GM12892 (cell line): Measurements from ENCODE around the gene PLSCR1.

ENCODE experiments used
- POLR2A ChIP-seq: IDR thresholded peaks from 2 replicates; pipeline ENCODE4 v1.6.1; 2011; ENCODE audit warnings: low read depth, low read length, control low read depth
- POLR2AphosphoS5 ChIP-seq: IDR thresholded peaks from 2 replicates; pipeline ENCODE4 v1.6.1; 2011; ENCODE audit warnings: low read depth, low read length, control low read depth

GRCh38 chr3:146555311-146555710 is 10.9 kb upstream of the PLSCR1 start:
- TF ChIP-seq POLR2A (no peak), POLR2AphosphoS5 (no peak)
